Activated CD8-positive, alpha-beta memory T cell treated with anti-CD3 and anti-CD28 coated beads for 4 hours (primary cell): ENCODE results near the gene IP6K3.

ENCODE experiments used
- DNase-seq, 2 donors: peaks; one replicate each; pipeline ENCODE4 v3.0.0-alpha.2; 2020; ENCODE audit warnings: low read depth in 2 of 2

Gene IP6K3

DNA sequence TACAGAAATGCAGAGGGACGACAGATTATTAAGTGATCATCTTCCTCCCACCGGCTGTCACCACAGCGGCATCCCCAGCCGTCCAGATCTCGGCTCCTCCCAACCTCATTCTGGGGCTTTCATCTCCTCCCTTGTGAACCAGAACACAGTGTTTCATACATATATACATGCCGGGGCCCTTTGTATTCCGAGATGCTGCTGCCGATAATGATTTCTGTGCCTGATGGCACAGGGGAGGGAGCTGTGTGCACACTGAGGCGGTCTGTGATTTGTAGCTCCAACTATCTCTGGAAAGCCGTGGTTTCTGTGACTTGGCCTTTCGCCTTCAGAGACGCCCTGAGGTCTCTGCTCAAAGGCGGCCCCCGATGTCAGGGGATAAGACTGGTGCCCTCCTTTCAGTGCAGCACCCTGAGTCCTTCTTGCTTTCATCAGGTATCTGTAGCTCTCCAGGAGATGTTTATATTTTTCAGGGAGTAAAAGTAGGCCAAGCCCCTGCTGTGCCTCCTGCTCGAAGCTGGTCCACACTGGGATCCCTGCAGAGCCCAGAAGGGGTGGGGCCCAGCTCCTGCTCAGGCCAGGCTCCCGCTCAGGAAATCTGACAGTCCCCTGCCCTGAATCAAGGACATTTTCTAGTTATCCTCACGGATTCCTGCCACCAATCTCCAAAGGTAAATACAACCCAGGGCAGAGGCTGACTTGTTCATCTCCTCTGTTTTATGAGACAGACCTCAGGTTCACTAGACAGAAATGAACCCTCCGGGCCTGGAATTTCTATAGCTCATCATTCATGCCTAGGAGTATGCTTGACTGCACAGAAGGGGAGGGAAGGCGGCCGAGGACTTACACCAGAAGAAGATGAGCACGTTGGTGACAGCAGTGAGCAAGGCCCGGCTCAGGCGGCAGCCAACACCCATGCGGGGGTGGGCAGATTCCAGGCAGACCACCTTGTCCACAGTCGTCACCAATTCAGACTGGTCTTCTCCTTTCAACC lies 31.0 kb upstream of the IP6K3 start:
- no peak for DNase-seq

DNA sequence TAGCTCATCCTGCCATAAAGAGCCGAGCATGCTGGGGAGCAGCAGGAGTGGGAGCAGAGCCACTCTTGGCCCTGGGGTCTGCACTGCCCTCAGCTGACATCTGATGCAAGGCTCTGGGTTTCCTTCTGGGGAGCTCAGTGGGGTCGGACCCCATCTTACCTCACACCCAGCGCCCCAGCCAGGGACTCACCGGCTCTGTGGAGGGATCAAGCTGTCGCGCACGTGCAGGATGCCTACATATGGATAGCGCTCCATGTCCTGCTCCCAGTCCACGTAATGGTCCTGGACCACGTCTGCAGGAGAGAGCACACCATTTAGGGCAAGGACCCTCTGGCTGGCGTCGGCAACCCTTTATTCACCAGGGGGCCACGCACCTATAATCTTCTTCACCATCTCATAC lies 30.1 kb upstream of the IP6K3 start:
- DNase-seq: no peak

DNA sequence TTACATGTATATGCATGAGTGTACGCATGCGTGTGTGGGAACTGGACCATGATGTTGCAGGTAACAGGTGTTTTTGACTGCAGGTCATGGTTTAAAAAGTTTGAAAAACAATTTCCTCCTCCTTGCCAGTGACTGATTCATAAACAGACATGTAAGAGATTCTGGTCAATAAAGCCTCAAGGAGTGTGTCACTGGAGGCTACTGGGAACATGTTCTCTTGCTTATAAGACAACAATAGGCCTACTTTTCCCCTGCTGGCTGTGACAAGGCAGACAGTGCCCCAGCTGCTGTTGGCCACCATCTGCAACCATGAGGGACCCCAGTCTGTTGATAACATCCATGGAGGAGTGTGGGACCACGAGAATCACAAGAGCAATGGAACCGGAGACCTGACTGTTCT lies 29.5 kb upstream of the IP6K3 start:
- DNase-seq: no peak

DNA sequence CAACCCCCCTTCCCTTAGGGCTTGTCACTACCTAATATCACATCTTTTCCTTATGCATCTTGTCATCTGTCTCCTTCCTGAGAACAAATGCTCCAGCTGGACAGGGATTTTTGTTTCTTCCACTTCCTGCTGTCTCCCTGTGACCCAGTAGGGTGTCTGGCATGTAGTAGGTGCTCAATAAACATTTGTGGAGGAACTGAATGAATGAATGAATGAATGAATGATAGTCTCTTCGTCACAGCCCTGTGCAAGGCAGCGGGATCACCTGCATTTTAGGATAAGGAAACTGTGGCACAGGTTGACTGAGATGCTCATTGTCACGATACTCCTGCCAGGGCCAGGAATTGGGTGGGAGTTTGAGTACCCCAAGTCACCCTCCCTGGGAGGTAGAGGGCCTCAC lies 28.1 kb upstream of the IP6K3 start:
- DNase-seq: no peak

DNA sequence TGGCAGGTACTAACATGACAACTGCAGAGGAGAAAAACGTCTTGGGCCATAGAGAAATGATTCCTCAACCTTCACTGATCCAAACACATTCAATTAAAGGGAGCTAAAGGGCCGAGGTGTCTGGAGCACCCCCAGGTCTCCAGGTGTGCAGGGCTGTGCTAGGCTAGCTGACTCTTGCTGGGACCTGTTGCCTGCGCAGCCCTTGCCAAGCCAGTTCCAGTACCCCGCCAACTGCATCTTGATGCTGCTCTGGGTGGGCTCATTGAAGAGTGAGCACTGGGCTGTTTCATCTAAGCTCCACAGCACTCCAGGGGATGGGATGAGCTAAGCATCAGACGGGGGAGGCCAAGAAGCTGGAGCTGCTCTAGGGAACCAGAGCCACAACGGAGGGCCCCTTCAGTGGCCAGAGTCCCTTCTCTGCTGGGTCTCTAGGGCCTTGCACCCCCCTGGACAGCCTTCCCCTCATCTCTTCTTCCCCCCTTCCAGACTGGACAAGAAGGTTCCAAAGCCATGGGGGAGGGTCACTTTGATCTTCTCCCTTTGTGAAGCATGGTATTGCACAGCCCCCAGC lies 26.3 kb upstream of the IP6K3 start:
- no peak for DNase-seq

DNA sequence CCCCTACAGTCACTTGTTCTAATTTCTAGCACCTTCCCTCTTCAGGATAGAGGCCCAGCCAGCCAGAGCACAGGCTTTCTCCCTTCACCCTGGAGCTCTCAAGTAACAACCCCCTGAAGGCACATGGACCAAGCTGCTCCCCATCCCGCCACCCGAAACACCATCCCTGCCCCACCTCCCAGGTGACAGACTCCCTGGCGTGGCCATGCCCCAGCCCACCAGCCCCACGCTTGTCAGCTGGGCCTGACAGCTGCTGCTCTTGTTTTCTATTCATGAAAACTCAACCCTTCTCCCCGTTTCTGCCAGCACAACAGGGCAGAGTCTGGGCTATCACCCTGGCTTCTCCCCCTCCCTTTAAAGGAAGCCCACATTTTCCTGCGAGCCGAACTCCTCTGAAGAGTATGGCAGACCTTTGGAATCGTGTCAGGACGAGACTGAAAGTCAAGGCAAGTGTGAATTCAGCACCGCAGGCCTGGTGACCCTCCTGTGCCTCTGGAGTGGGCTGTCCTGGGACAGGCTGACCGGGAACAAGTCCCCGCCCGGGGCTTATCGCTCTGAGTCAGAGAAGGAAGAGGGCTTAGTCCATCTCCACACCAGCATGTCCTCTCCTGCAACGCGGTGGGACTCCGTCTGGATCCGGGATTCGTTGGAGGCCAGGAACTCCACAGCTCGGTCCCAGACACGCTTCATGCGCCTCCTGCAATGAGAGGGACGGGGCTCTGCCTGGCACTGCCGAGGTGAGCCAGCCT lies 25.6 kb upstream of the IP6K3 start:
- DNase-seq: no peak

DNA sequence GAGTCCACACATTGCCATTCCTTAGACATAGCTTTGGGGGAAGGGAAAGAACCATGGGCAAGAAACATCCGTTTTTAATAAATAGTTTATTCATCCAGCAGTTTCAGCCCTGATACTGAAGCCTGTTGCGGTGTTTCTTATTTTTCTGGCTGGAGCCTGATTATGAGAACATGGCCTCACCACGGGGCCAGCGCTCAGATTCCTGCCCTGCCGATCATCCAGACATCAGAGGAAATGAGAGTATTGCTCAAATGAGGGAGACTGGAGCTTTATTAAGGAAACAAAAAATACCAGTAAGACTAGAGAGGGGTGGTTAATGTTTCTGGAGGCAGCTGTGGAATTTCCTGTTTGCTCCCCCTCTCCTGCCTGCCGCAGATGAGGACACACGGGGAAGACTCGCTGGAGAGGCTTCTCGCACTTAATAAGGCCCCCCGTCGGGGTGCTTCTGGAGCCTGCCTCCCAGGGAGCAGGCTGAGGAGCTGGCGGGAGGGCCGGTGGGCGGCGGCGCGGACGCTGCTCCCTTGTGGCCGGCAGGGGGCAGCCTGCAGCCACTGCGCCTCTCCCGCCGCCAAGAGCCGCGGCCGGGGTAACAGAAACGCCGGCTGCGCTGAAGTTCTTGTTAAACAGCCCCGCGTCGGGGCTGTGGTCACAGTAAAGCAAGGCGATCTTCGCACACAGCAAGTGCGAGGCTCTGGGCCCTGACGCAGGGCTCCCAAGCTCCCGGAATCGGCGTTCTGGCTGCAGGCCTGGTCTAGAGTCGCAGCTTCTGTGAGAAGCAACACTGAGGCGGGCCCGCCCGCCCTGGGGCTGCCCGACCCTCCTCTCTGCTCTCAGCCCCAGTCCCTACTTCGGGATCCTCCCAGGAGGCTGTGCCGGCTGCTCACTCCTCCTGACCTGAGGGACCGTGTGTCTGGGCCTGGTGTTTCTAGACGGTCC lies 24.7 kb upstream of the IP6K3 start:
- peak; percentile 23 to 27 for DNase-seq

DNA sequence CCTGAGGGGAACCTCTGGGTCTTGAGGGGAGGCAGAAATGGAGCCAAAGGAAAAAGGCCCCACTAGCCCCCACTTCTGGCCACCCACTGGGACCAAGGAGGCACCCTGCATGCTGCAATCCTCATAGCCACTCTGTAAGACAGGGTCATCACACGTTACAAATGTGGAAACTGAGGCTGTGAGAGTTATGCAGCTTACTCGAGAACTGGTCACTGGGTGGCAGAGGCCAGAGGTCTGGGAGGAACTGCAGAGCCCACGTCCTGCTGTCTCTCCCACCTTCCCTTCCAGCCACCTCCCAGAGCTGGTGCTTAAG lies 24.1 kb upstream of the IP6K3 start:
- no peak for DNase-seq

DNA sequence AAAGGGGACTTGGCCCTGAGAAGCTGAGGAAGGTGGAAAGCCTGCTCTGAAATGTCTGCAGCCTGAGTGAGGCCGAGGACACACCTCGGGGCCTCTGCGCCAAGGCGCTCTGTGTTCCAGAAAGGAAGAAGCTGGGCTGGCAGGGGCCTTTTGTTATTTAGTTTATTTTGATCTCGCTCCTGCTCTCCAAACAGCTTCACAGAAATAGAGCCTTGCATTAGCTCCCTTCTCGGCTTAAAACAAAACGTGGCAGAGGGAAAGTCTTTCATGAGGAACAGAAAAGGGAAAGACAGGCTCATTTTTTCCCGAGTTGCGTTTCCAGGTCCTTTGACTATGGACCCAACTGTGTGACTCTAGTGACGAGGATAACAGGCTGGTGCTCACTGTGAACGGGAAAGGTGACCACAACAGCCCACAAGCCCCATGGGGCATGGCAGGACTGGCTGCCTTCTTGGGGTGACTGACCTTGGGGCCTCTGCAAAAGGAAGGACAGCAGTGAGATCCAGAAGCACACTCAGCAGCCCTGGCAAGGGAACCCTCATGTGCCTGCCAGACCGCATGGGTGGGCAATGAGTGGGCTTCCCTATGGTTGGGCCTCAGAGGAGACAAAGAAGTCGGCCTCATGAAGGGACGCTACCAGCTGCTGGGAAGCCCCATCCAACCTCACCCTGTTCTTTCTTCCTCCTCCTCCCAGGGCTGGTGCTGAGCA lies 23.6 kb upstream of the IP6K3 start:
- no peak for DNase-seq

DNA sequence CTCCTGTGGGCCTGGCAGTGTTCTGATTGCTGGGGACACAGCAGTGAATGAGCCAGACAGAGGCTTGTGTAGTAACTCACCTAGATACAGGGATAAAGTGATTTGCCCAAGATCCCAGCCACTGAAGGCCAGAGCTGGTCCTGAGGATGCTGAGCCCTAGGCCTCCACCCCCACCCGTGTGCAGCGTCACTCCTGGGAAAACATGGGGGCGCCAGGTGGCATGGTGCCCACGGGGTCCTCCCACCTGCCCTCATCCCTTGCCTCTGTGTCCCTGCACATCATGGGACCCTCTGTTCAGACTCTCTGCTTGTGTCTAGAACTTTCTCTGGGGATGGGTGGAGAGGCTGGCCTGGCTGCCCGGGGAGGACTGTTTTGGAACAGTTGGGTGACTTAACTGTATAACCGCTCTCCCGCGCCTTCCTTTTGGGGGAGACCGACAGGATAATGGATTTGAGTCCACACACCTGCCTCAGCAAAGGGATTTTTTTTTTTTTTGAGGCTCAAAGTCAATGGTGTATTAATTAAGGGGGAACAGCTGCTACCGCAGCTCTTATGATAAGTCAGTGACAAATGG lies 22.6 kb upstream of the IP6K3 start:
- DNase-seq: no peak

DNA sequence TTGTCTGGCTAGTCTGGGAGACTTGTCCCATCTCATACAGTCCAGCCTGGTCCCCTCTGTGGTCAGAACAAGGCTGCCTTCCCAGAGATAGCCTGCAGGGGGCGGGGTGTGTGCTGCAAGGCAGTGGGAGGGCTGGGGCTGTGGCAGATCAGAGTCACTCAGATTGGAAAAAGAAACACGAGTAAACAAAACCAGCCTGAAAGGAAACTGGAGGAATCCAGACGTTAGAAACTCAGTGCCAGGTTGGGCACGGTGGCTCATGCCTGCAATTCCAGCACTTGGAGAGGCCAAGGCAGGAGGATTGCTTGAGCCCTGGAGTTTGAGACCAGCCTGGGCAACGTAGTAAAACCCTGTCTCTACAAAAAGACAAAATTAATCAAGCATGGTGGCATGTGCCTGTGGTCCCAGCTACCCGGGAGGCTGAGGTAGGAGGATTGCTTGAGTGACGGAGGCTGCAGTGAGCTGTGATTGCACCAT lies 22.0 kb upstream of the IP6K3 start:
- DNase-seq: peak; percentile 32 to 34

DNA sequence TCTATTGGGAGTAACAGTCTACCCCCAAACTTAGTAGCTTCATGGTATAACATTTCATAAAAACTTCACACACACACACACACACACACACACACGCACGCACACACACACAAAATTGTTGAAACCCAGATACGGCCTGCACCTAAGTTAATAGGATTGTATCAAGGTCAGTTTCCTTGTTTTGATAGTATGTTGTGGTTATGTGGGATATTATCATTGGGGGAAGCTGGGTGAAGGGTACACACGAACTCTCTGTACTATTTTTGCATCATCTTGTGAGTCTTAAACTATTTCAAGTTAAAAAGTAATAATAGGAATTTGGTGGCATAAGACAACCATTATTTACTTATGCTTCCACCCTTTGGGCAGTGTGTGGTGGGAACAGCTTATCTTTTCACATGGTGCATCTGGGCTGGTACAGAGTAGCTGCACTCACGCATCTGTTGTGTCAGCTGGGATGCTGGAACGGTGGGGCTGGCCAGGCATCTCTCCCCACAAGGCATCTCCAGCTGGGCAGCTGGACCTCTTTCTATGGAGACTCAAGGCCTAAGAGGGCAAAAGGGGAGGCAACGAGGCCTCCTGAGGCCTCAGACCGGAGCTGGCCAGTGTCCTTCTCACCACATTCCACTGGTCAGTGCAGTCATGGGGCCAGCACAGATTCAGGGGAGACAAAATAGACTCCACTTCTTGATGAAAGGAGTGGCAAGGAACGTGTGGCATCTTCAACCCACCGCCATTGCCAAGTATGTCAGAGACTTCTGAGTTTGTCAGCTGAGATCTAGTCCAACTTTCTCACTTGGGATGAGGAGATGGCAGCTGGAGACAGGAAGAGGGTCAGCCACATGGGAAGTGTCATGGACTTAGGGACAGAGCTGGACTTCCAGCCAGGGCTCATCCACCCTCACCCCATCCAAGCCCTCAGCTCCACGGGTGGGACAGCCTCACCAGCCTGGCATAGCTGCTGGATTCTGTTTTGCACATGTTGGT lies 20.5 kb upstream of the IP6K3 start:
- no peak for DNase-seq

DNA sequence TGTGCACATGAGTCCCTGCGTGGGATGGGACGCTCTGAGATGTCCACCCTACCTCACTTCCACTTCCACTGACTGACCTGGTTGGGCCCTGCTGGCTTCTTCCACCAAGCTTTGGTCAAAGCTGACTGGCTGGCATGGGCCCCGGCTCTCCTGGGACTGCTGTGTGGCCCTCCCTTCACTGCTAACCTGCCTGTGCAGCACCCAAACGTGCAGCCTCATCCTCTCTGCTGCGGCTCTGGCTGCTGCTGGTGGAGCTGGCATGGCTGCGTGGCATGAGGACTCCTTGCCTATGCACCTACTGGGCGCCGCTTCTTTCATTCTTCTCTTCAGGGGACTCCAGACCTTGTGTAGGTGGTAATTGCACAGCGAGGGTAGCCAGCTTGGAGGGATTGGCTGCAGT lies 18.7 kb upstream of the IP6K3 start:
- DNase-seq: no peak

DNA sequence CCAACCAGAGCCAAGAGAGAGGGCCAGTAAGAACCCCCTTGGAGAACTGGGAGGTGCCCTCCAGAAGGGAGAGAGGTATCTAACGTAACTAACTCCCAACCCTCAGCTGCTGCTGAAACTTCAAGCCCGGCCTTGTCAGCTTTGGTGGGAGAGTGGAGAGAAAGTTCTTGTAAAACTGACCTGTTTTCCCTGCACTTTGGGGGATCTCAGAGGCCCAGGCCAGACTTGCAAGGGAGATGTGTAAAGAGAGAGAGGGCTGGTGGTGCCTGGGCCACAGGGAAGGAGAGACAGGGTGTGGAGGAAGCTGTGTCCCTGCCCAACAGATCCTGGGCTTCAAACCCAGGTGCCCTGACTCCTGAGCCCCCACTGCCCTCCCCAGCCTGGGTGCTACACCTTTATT lies 17.3 kb upstream of the IP6K3 start:
- no peak for DNase-seq

DNA sequence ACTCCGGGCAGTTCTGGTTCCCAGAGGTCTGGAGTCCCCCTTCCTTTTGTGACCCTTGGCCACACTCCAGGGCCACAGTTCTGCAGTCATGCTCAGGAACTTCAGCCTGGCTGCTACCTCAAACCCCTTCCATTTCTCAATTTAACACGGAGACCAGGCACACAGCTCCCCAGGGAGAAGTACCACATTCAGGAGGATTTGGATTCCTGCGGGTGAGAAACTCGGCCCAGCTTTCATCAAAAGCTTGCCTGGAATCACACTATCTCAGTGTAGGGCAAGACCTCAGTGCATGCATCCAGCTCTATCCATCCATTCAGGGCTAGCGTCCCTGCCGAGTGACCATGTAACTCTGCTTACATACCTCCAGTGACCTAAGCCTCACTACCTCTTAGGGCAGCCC lies 16.8 kb upstream of the IP6K3 start:
- no peak for DNase-seq

DNA sequence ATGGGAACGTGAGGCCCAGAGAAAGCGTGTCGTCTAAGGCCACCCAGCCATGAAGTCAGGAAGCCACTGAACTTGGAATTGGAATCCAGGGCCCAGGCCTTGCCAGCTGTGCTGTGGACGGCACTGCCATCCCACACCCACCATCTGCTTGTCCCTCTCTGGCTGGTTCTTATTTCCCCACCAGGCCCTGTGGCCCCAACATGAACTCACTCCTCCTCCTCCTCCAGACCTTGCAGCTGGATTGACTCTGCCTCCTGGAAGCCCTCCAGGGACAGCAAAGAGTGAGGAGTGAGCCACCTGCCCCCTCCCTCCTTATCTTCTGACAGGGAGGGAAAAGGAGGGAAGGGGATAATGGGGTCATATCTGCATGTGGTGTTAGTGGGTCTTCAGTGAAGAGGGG lies 16.0 kb upstream of the IP6K3 start:
- no peak for DNase-seq

DNA sequence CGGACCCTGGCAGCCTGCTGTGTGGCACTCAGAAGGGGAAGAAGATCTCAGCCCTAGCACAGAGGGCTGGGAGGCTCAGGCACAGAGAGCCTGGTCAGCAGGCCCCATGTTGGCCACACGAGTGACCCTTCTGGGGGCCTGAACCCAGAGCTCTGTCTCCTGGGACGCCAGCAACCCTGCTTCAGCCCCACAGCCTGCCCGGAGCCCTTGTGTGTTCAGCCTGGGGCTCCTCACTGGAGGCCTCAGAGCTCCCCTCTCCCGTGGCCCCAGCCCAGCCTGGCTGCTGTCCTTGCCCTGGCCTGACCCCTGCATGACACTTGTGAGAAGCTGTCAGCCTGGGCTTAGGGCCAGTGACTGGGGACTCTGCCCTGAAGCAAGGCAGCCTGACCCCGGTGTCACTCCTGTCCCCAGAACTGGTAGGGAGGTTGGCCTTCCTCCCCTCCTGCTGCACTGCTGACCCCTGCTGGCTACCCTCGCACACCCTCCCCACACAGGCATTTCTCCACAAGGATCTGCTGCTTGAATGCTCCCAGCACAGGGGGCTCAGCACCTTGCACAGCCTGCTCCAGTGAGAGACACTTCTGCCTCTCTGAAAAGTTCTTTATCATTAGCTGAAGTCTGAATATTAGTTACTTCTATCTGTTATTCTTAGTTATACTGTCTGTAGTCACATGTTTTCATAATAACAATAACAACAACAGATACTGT lies 15.4 kb upstream of the IP6K3 start:
- peak in 1 of 2 donors; percentile 4 for DNase-seq

DNA sequence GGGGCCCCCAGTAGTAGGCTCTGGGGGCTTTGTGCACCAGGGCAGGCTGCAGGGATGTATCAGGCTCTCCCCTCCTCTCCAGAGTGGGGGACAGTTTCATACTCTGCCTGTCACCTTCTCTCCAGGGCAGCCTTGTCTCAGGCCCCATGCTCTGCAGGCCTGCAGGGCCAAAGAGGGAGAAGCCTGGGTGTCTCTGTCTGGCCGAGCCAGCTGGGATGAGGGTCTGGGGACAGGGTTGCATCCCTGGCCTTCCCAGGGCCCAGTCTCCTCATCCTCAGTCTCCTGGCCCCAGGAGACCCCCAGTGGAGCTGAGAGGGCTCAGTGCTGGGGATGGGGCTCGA lies 14.8 kb upstream of the IP6K3 start:
- DNase-seq: no peak
